K562 (cell line): ENCODE results near the gene GALNT7. TPM values are rescaled to one million over a fixed set of nuclear protein-coding genes. Genes with fewer than 3 reads are reported as not detected.

Experiments used
- ATAC-seq: fragments of 200-7000 bp; cut with Tn5 transposase; 3 replicates; pipeline ENCODE4 v1.9.1; 2020; ENCODE audit warnings: moderate library complexity
- BruUV-seq: library from RNA; stranded (reverse); fragments of 400-500 nt; replicated peaks from 2 replicates; lab custom pipeline; 2021; lab: Mats Ljungman, UMichigan
- CTCF ChIA-PET: fragments of 300-600 bp; formaldehyde crosslinking; extraction: SDS; loops from one replicate; lab custom pipeline; 2021; ENCODE audit warnings: low intra/inter-chr PET ratio; lab: Yijun Ruan, JAX
- POLR2A ChIA-PET: fragments of 300-600, 350-650 bp; sonication (Branson Sonifier 250); formaldehyde crosslinking; extraction: SDS; loops from one replicate; lab custom pipeline; 2021; ENCODE audit warnings: antibody characterized with exemption, inconsistent platforms; lab: Yijun Ruan, JAX
- DNase-seq, 4 experiments: peaks; one replicate each; pipeline versions ENCODE4 v3.0.0 to v3.0.0-alpha.2; 2011 to 2018; ENCODE audit warnings: low spot score in 3 of 4, mixed read lengths in 3 of 4; ENCODE audit errors: extremely low read depth in 1 of 4
- FAIRE-seq: peaks from 2 replicates; lab custom pipeline; 2011; peaks lifted over from hg19 to GRCh38; lab: Jason Lieb, UNC
- H2AFZ ChIP-seq: 2 replicates; pipeline ENCODE4 v1.6.0; 2011; ENCODE audit warnings: low read depth, low read length, control low read depth, inconsistent platforms
- H3K27ac ChIP-seq: fragments of 200-600 bp; 3 replicates; pipeline ENCODE4 v1.8.0; 2011; ENCODE audit warnings: low read depth, mild to moderate bottlenecking, control low read depth, inconsistent platforms, low read length, moderate library complexity, mixed read lengths; ENCODE audit errors: extremely low read depth
- H3K27me3 ChIP-seq, 2 experiments: fragments of 300-600 bp in 1 of 2; 2 replicates in 1 of 2; 3 replicates in 1 of 2; pipeline versions ENCODE4 v1.6.0 to v1.8.0; 2011; ENCODE audit warnings: inconsistent platforms in 2 of 2, low read length in 2 of 2, mild to moderate bottlenecking in 1 of 2, mixed read lengths in 1 of 2, moderate library complexity in 1 of 2; ENCODE audit not compliant: control insufficient read depth in 2 of 2, insufficient read depth in 2 of 2
- H3K36me3 ChIP-seq: fragments of 300-600 bp; 3 replicates; pipeline ENCODE4 v1.8.0; 2011; ENCODE audit warnings: mild to moderate bottlenecking, low read length, inconsistent platforms; ENCODE audit not compliant: control insufficient read depth, insufficient read depth
- H3K4me1 ChIP-seq, 2 experiments: fragments of 200-600 bp in 1 of 2; replicated peaks in 1 of 2; 2 replicates in 1 of 2; 3 replicates in 1 of 2; pipeline versions ENCODE4 v1.5.1 to v1.8.0; 2011; ENCODE audit warnings: inconsistent platforms in 2 of 2, low read length in 2 of 2, mild to moderate bottlenecking in 1 of 2, mixed read lengths in 1 of 2, moderate library complexity in 1 of 2; ENCODE audit not compliant: control insufficient read depth in 2 of 2, insufficient read depth in 2 of 2
- H3K4me2 ChIP-seq: 2 replicates; pipeline ENCODE4 v1.6.1; 2011; ENCODE audit warnings: low read length, control low read depth, inconsistent platforms, mixed read lengths; ENCODE audit not compliant: insufficient read depth
- H3K4me3 ChIP-seq: fragments of 200-600 bp; sonication (generic), shearing (Covaris generic); 2 replicates; pipeline ENCODE4 v1.5.1; 2016; ENCODE audit warnings: control low read depth, inconsistent platforms
- H3K79me2 ChIP-seq: fragments of 200-600 bp; 3 replicates; pipeline ENCODE4 v1.8.0; 2011; ENCODE audit warnings: low read length, inconsistent platforms; ENCODE audit not compliant: control insufficient read depth, insufficient read depth
- H3K9ac ChIP-seq, 2 experiments: 2 replicates each; pipeline versions ENCODE4 v1.6.0 to v1.6.1; 2011; ENCODE audit warnings: low read depth in 2 of 2, low read length in 2 of 2, control low read depth in 1 of 2, inconsistent platforms in 1 of 2, mild to moderate bottlenecking in 1 of 2, mixed read lengths in 1 of 2; ENCODE audit not compliant: insufficient read depth in 1 of 2
- H3K9me1 ChIP-seq: one replicate; pipeline ENCODE4 v1.6.0; 2011; ENCODE audit warnings: inconsistent platforms, mild to moderate bottlenecking, low read length, moderate library complexity; ENCODE audit not compliant: control insufficient read depth, insufficient read depth
- H3K9me3 ChIP-seq: replicated peaks from 2 replicates; pipeline ENCODE4 v1.5.1; 2011; ENCODE audit warnings: low read depth, low read length, inconsistent platforms; ENCODE audit not compliant: control insufficient read depth, insufficient read depth
- H4K20me1 ChIP-seq: replicated peaks from 2 replicates; pipeline ENCODE4 v1.6.1; 2011; ENCODE audit warnings: low read length, inconsistent platforms, mixed read lengths; ENCODE audit not compliant: control insufficient read depth, insufficient read depth
- ARNT ChIP-seq, 2 experiments: fragments of 450-650 bp; IDR thresholded peaks; 2 replicates each; pipeline ENCODE4 v1.6.1; 2016; ENCODE audit warnings: mild to moderate bottlenecking in 1 of 2
- CBFA2T3 ChIP-seq: fragments of 450-650 bp; IDR thresholded peaks from 2 replicates; pipeline ENCODE4 v1.6.1; 2017
- FOXM1 ChIP-seq, 2 experiments: fragments of 450-650 bp in 1 of 2; sonication (generic) in 1 of 2; formaldehyde crosslinking in 1 of 2; IDR thresholded peaks; 2 replicates each; pipeline versions ENCODE4 v1.6.1 to v1.9.0; 2017 to 2022; ENCODE audit warnings: low read depth in 2 of 2, mild to moderate bottlenecking in 2 of 2, missing genetic modification reagents in 1 of 2, moderate library complexity in 1 of 2
- HBP1 ChIP-seq: fragments of 450-650 bp; formaldehyde crosslinking; IDR thresholded peaks from 2 replicates; pipeline ENCODE4 v1.4.0; 2022; ENCODE audit warnings: missing genetic modification characterization
- ILF3 ChIP-seq: fragments of 450-650 bp; IDR thresholded peaks from 2 replicates; pipeline ENCODE4 v1.6.1; 2018; ENCODE audit warnings: antibody characterized with exemption, mild to moderate bottlenecking, moderate library complexity, borderline replicate concordance
- NUFIP1 ChIP-seq: fragments of 450-650 bp; IDR thresholded peaks from 2 replicates; pipeline ENCODE4 v1.6.1; 2018; ENCODE audit not compliant: partially characterized antibody
- PTBP1 ChIP-seq: fragments of 200-400 bp; formaldehyde crosslinking; IDR thresholded peaks from 2 replicates; pipeline ENCODE4 v1.6.1; 2017; ENCODE audit warnings: low read depth, low read length
- ZNF408 ChIP-seq: fragments of 250-450 bp; sonication (Bioruptor Pico); IDR thresholded peaks from 2 replicates; pipeline ENCODE4 v1.4.0; 2020; ENCODE audit warnings: low read depth, mild to moderate bottlenecking, moderate library complexity
- ZNF431 ChIP-seq: sonication (generic); formaldehyde crosslinking; IDR thresholded peaks from 2 replicates; pipeline ENCODE4 v1.8.0; 2022; ENCODE audit warnings: mild to moderate bottlenecking, missing genetic modification reagents
- WGBS: fragments of 100-300 bp; shearing (Covaris generic); methylation state at CpG from one replicate; pipeline ENCODE4 v1.1.6; 2016; ENCODE audit warnings: low coverage, mixed read lengths; ENCODE audit not compliant: insufficient coverage; ENCODE audit errors: missing lambda C conversion rate; 5-methylcytosine and 5-hydroxymethylcytosine counted together
- in situ Hi-C: fragments of 300-500 bp; cut with MboI; formaldehyde crosslinking; loops from 4 replicates; pipeline ENCODE4 v1.15.0; 2018; ENCODE audit warnings: inconsistent platforms, mixed read lengths
- intact Hi-C: fragments of 100-400 bp; cut with micrococcal nuclease; formaldehyde crosslinking; loops from 2 replicates; pipeline ENCODE4 v1.14.2; 2022
- polyA plus RNA-seq, 8 experiments: library from polyadenylated mRNA; depleted of rRNA in 4 of 8; stranded (reverse) in 5 of 8; unstranded in 3 of 8; fragments of >200 nt; fragmentation: Nextera tagmentation in 2 of 8; fragmentation: Illumina TruSeq in 1 of 8; extraction: Ambion mirVana in 2 of 8; extraction: Trizol in 1 of 8; gene quantifications; 2 replicates each; pipeline versions ENCODE4 v1.2.1 to v1.2.3, GENCODE V29; 2011 to 2014; ENCODE audit warnings: inconsistent platforms in 1 of 8, missing spikeins in 1 of 8
- total RNA-seq, 7 experiments: library from RNA; depleted of rRNA in 6 of 7; stranded (reverse); fragments of >200 nt in 6 of 7; fragmentation: Illumina TruSeq in 2 of 7; extraction: Trizol in 2 of 7; gene quantifications; 2 replicates each; pipeline versions ENCODE4 v1.2.1 to v1.2.3, GENCODE V29; 2011 to 2021; ENCODE audit warnings: low replicate concordance in 1 of 7
- TF ChIP-seq, protein P1 (sequence below): sonication (generic); formaldehyde crosslinking; IDR thresholded peaks from 2 replicates; pipeline ENCODE4 v1.8.1; 2023; ENCODE audit warnings: mild to moderate bottlenecking, missing genetic modification reagents

Gene GALNT7
- total and polyA plus RNA-seq, 9 of the 15 experiments (the other 6 are each of a cell fraction or from before 2014, with no cell fraction given): 16.7 to 38.7 (median 31.1) TPM

DNA sequence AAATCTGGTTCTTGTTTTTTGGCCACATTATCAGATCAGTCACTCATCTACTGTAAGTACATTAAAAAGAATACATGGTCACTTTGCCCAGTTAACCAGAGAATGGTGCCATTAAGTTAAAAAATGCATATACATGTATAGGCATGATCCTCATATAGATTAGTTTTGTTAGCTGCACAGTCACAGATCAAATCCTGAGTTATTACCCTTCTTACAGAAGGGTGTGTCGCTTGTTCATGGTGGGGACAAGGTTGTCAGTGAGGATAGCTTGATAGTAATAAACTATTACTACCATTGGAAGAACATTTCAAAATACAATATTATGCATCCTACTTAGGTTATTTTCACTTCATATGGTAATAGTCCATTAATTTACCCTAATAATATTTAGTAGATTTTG, 48.5 kb downstream of the GALNT7 start:
- Histone ChIP-seq H3K27me3 (no peaks in the 10 kb centered on the region), H3K79me2 (peaks cover 82% of the 10 kb centered on the region), H3K4me3 (no peak overlapping the region), H2AFZ (no peak overlapping the region), H3K4me1 (peaks cover 11 to 46% of the 10 kb centered on the region in 2 experiments), H3K9ac (peak overlapping the region in 1 of 2 experiments; percentile 51; a peak in 1 of 4 replicates), H3K9me1 (no peaks in the 10 kb centered on the region), H4K20me1 (no peaks in the 10 kb centered on the region; the same call in 1 of the 2 replicates), H3K9me3 (no peaks in the 10 kb centered on the region), H3K27ac (peak overlapping the region; percentile 84), H3K4me2 (peak overlapping the region; percentile 13; the same call in 1 of the 2 replicates), H3K36me3 (no peaks in the 10 kb centered on the region)
- FAIRE-seq: no peak
- intact Hi-C loops: loop anchor here (5.0 kb wide), 1 partner anchor 45 kb away; no protein-coding TSS in a partner anchor
- 31% methylated on average over 1 of the region's 1 CpG for WGBS
- DNase-seq: no peak
- no TSS peak for BruUV-seq
- in situ Hi-C loops: no loop called here
- ChIA-PET POLR2A (no interaction called here), CTCF (no interaction called here)
- no peak for TF ChIP-seq ZNF408 (CRISPR knock-in tag)
- no peak for TF ChIP-seq ARNT (IDR thresholded peaks at IDR 0.05)
- TF ChIP-seq, protein P1, sequence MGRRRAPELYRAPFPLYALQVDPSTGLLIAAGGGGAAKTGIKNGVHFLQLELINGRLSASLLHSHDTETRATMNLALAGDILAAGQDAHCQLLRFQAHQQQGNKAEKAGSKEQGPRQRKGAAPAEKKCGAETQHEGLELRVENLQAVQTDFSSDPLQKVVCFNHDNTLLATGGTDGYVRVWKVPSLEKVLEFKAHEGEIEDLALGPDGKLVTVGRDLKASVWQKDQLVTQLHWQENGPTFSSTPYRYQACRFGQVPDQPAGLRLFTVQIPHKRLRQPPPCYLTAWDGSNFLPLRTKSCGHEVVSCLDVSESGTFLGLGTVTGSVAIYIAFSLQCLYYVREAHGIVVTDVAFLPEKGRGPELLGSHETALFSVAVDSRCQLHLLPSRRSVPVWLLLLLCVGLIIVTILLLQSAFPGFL (CRISPR knock-in tag): no peak
- TF ChIP-seq HBP1 (CRISPR knock-in tag): no peak
- TF ChIP-seq PTBP1: no peak
- no peak for TF ChIP-seq CBFA2T3
- TF ChIP-seq ILF3: no peak
- TF ChIP-seq NUFIP1: no peak
- TF ChIP-seq ZNF431 (CRISPR knock-in tag): no peak
- no peak for TF ChIP-seq FOXM1 (IDR thresholded peaks at IDR 0.05; ENCODE audit: low read depth)
- no peak for TF ChIP-seq FOXM1 (CRISPR knock-in tag; IDR thresholded peaks at IDR 0.05; ENCODE audit: low read depth)
- ATAC-seq: no peak
